GM21786 (cell line): ENCODE data around the gene ERGIC2.
"Not testable (repeated sequence)": the region's sequence is repeated elsewhere in the genome, so short reads cannot be mapped to it uniquely, and the experiment has no call there.

ENCODE experiments used
- ATAC-seq: cut with Tn5 transposase; IDR thresholded peaks from one replicate; pipeline ENCODE4 v1.9.1; 2021; ENCODE audit not compliant: unreplicated experiment

Gene ERGIC2

DNA sequence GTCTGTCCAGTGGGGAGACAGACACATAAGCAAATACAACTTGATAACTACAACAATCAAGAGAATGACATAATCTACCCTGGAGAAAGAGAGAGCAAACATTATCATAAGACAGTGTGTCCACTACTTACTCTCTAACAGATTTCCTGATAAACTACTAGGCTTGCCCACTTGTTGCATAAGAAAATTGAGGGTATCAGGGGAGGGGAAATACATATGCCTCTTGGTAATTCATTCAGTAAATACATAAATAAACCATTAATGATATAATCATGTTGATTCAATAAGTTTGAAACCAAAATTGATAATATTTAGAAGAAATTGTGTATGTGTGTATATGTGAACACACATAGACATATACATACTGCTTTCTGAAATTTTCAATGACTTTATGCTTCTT, 76.6 kb downstream of the ERGIC2 start:
- no peak for ATAC-seq

DNA sequence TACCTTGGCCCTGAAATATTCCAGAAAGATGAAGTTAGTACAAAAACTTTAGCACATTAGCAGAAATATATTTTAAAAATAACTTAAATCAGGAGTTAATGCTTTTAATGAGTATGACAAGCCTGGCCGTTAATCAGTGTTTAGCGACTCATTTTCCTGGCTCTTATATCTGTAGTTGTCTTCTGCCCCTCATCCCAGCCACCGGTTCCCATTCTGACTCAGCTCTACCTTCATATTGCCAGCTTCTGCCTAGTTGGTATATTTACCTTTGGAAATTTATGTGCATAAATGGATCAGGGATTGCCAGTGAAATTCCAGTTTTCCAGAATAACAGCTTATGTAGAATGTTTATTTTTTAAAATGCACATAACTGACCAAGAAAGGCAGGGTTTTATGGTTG, 79.9 kb downstream of the ERGIC2 start:
- no peak for ATAC-seq

DNA sequence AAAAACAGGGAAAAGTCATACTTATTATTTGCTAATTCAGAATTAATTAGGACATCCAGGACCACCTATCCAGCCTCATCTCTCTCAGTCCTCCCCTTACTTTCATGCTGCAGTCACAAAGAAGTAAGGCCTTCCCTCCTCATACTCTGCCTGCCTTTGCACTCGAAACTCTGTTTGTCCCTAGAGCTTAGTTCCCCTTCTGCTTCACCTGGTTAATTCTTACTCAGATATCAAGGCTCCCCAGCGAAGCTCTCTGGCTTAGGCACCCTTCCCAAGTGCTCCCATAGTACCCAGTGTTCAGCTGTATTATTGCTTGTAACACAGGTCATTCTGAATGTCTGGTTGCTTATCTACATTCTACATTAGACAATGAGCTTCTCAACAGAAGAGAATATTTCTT, 81.3 kb downstream of the ERGIC2 start:
- no peak for ATAC-seq

DNA sequence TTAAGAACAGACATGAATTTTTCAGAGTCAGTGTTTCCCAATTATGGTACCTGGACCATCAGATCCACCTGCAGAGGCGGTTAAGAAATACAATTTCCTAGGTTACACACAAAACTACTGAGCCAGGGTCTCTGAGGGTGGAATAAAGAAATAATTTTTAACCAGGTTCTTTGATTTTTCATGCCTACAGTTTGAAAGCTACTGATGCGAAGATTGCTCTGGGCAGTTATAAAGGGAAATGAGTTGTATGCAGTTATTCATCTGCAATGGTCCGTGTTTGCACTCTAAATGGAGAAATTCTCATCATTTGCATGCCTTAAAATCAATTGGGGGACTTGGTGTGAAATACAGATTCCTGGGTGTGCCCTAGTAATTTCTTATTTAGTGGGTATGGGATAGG, 89.7 kb downstream of the ERGIC2 start:
- ATAC-seq, result no peak

- ATAC-seq, result not testable (repeated sequence)
Measured at GRCh38 chr12:29290475-29290874, 90.5 kb downstream of the ERGIC2 start.

DNA sequence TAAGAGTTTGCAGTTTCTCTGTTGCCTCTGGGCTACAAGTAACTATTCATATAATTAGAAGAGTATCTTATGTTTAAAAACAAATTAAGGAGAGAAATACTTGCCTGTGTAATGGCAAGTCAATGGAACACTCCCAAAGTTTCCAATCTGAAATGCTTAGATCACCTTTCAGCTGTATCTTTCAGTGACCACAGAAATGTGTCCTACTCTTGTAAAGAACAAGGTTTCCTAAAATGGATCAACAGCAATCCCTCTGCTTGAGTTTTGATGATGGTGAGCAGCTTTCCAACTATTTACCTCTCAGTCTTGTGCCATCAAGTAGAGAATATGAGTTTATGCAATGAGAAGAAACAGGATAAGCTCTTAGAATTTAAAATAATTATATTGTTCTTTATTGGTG, 92.9 kb downstream of the ERGIC2 start:
- no peak for ATAC-seq

GRCh38 chr12:29287622-29288021, 93.3 kb downstream of the ERGIC2 start:
- ATAC-seq, result no peak
